Nephron (organoid): ENCODE results near the gene SLC9A1.

Source experiments
- H3K27ac Mint-ChIP-seq, 3 experiments: 2 replicates each; pipeline ENCODE4 v1.8.0; 2020; ENCODE audit warnings: mixed read lengths in 3 of 3, mild to moderate bottlenecking in 2 of 3, moderate library complexity in 1 of 3
- H3K27me3 Mint-ChIP-seq: 2 replicates; pipeline ENCODE4 v1.8.0; 2021; ENCODE audit warnings: low read depth, mild to moderate bottlenecking, moderate library complexity, mixed read lengths
- H3K36me3 Mint-ChIP-seq: 2 replicates; pipeline ENCODE4 v1.8.0; 2020; ENCODE audit warnings: low read depth, mixed read lengths
- H3K4me1 Mint-ChIP-seq: 2 replicates; pipeline ENCODE4 v1.8.0; 2020; ENCODE audit warnings: mixed read lengths
- H3K4me3 Mint-ChIP-seq, 3 experiments: 2 replicates each; pipeline ENCODE4 v1.8.0; 2020; ENCODE audit warnings: mild to moderate bottlenecking in 3 of 3, mixed read lengths in 3 of 3, moderate library complexity in 2 of 3
- H3K9me3 Mint-ChIP-seq: 2 replicates; pipeline ENCODE4 v1.8.0; 2020; ENCODE audit warnings: mixed read lengths
- CTCF ChIP-seq, 3 experiments: fragments of 200-600 bp; sonication (generic); IDR thresholded peaks; one replicate each; pipeline ENCODE4 v1.5.0; 2021; ENCODE audit warnings: antibody characterized with exemption in 3 of 3; ENCODE audit not compliant: unreplicated experiment in 3 of 3

Gene SLC9A1

GRCh38 chr1:27102134-27102706 is 52.7 kb downstream of the SLC9A1 start:
- Mint-ChIP-seq H3K36me3 (no peaks in the 10 kb centered on the region), H3K27ac (peak overlapping the region in 2 of 3 experiments; percentile 57 to 62), H3K9me3 (no peaks in the 10 kb centered on the region), H3K27me3 (no peaks in the 10 kb centered on the region), H3K4me1 (peaks cover 21% of the 10 kb centered on the region), H3K4me3 (no peak overlapping the region)
- TF ChIP-seq CTCF (IDR thresholded peaks at IDR 0.05; ENCODE audit: unreplicated experiment in 3 of 3): no peak

GRCh38 chr1:27101696-27102095 is 53.2 kb downstream of the SLC9A1 start:
- H3K27me3 Mint-ChIP-seq: no peaks in the 10 kb centered on the region
- peaks cover 21% of the 10 kb centered on the region for H3K4me1 Mint-ChIP-seq
- no peak for TF ChIP-seq CTCF (IDR thresholded peaks at IDR 0.05; ENCODE audit: unreplicated experiment in 3 of 3)
- H3K27ac Mint-ChIP-seq: peak overlapping the region in 1 of 3 experiments; percentile 53
- H3K9me3 Mint-ChIP-seq: no peaks in the 10 kb centered on the region
- no peak overlapping the region for H3K4me3 Mint-ChIP-seq
- no peaks in the 10 kb centered on the region for H3K36me3 Mint-ChIP-seq

GRCh38 chr1:27101054-27101491 is 53.9 kb downstream of the SLC9A1 start:
- H3K27me3 Mint-ChIP-seq: no peaks in the 10 kb centered on the region
- H3K4me3 Mint-ChIP-seq: no peak overlapping the region
- no peaks in the 10 kb centered on the region for H3K36me3 Mint-ChIP-seq
- H3K27ac Mint-ChIP-seq: peak overlapping the region in 2 of 3 experiments; percentile 42 to 53
- H3K4me1 Mint-ChIP-seq: peaks cover 21% of the 10 kb centered on the region
- no peak for TF ChIP-seq CTCF (IDR thresholded peaks at IDR 0.05; ENCODE audit: unreplicated experiment in 3 of 3)
- H3K9me3 Mint-ChIP-seq: no peaks in the 10 kb centered on the region

GRCh38 chr1:27100335-27101053 is 54.4 kb downstream of the SLC9A1 start:
- no peaks in the 10 kb centered on the region for H3K9me3 Mint-ChIP-seq
- H3K27me3 Mint-ChIP-seq: no peaks in the 10 kb centered on the region
- TF ChIP-seq CTCF (IDR thresholded peaks at IDR 0.05; ENCODE audit: unreplicated experiment in 3 of 3): no peak
- peaks cover 21% of the 10 kb centered on the region for H3K4me1 Mint-ChIP-seq
- peak overlapping the region in 2 of 3 experiments; percentile 35 to 62 for H3K27ac Mint-ChIP-seq
- H3K36me3 Mint-ChIP-seq: no peaks in the 10 kb centered on the region
- no peak overlapping the region for H3K4me3 Mint-ChIP-seq

- H3K27ac Mint-ChIP-seq: peak overlapping the region; percentile 92 to 98 (median 93)
- peaks cover 21% of the 10 kb centered on the region for H3K4me1 Mint-ChIP-seq
- TF ChIP-seq CTCF (IDR thresholded peaks at IDR 0.05; ENCODE audit: unreplicated experiment in 3 of 3): no peak
- H3K27me3 Mint-ChIP-seq: no peaks in the 10 kb centered on the region
- H3K9me3 Mint-ChIP-seq: no peaks in the 10 kb centered on the region
- peak overlapping the region; percentile 6 to 26 (median 6) for H3K4me3 Mint-ChIP-seq
- no peaks in the 10 kb centered on the region for H3K36me3 Mint-ChIP-seq
Observed at GRCh38 chr1:27099587-27100334, 55.2 kb downstream of the SLC9A1 start.
